Activated gamma-delta T cell treated with Interleukin-2 at 50 U/mL for 16 hours (primary cell): ENCODE data around the gene NELFA.
"Not testable (repeated sequence)": the region's sequence is repeated elsewhere in the genome, so short reads cannot be mapped to it uniquely, and the experiment has no call there.

ENCODE experiments used
- DNase-seq: peaks from one replicate; pipeline ENCODE4 v3.0.0-alpha.2; 2020

NELFA gene

GRCh38 chr4:1993718-1994516 is 14.9 kb downstream of the NELFA start:
- DNase-seq, result not testable (repeated sequence)

DNA sequence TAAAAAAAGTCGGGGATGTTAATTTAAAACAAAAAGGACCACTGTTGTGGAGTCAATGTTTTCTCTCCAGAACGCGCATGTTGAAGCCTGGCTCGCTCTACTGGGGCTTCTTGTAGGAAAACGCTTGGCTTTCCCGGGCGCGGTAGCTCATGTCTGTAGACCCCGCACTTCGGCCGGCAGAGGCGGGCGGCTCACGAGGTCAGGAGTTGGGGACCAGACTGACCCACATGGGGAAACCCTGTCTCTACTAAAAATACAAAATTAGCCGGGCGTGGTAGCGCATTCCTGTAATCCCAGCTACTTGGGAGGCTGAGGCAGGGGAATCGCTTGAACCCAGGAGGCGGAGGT is 15.6 kb downstream of the NELFA start:
- no peak for DNase-seq

DNA sequence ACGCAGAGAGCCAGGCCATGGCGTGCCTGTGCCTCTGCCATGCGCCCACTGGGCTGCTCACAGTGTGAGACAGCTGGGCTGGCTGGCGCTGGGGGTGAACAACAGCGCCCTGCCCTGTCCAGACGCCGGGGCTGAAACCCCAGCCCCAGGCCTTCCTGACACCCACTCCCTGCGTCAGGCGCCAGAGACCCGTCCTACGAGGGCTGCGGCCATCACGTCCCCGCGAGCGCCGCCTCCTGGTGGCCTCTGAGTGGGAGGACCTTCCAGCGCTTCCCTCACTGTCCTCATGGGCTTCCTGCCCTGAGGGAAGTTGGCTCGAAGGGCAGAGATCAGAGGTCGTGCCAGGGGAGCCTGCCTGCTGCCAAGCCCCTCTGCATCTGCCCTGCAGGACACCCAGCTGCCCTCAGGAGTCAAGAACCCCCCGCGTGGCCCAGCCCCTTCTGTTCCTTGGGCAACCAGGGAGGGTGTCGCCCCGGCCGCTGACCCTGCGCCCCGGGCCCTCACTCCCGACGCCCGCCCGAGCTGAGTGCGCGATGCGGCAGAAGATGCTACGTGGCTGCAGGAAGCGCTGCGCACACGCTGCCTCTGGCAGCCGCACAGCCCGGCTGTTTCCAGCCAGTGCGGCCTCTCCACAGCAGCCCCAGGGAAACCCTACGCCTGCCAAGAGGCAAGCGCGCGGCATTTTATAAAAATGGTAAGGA is 16.2 kb downstream of the NELFA start:
- DNase-seq, result no peak

DNA sequence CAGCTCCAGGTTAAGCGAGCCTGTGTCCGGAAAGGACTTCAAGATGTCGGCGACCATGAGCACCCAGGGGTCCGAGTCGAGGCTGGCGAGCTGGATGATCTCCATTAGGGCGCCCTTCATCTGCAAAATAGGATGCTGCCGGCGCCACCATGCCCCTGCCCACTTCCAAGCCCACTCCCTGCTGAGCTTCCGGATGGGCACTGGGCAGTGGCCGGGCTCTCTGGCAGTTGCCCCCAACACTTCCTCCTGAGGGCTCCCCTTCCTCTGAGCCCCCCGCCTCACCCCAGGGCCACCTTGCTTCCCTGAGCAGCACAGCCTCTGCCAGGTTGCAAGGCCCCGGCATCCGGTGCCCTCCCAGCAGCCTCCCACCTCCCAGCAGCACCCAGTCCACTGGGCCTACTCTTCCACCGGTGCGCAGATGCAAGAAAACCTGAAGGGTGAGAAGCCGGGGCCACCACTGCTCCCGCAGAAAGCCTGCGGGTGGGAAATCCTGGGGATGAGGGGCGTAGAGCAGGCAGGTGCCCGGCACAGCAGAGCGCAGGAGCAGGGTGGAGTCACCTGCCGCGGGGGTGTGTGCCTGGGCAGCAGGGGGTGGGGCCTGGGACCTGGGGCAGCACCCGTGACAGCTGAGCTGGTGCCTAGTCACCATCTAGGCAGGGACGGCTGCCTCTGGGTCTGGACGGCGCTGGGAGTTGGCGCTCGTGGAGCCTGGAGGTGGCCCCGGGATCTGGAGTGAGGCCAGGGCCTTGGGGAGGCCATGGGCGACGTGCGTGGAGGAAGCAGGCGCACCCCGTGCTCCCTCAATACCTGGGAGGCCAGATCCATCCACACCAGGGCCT is 17.0 kb downstream of the NELFA start:
- no peak for DNase-seq

DNA sequence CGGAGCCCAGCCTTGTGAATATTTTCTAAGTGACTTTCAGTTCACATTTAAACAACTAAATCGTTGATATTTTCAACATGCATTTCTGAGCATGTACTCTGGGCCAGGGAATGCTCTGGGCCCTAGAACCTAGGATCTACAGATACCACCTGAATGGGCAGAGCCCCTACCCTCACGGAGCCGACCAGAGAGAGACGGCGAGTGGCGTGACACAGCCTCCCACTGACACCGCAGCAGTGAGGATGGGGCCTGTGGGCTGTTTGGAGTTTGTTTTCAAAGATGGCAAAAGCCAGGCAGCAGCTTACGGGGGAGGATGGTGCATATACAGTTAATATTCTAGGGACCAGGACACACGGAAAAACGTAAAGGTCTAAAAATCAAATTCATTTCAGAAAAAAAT is 17.7 kb downstream of the NELFA start:
- no peak for DNase-seq

DNA sequence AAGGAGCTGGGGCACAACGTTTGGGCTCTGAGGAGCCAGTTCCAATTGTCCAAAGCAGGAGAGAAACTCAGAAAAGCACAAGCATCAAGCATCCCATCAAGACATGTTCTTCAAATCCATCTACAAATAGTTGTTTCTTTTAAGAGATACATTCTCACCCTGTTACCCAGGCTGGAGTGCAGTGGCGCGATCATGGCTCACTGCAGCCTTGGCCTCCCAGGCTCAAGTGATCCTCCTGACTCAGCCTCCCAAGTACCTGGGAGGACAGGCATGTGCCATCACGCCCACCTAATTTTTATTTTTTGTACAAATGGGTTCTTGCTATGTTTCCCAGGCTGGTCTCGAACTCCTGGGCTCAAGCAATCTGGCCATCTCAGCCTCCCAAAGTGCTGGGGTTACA is 18.1 kb downstream of the NELFA start:
- DNase-seq, result no peak

- DNase-seq, result no peak
These were observed 18.5 kb downstream of the NELFA start for GRCh38 chr4:1990348-1990645.

- DNase-seq, result no peak
These were observed 19.0 kb downstream of the NELFA start for GRCh38 chr4:1989533-1990347.

GRCh38 chr4:1988327-1988724 is 20.4 kb downstream of the NELFA start:
- DNase-seq, result no peak

DNA sequence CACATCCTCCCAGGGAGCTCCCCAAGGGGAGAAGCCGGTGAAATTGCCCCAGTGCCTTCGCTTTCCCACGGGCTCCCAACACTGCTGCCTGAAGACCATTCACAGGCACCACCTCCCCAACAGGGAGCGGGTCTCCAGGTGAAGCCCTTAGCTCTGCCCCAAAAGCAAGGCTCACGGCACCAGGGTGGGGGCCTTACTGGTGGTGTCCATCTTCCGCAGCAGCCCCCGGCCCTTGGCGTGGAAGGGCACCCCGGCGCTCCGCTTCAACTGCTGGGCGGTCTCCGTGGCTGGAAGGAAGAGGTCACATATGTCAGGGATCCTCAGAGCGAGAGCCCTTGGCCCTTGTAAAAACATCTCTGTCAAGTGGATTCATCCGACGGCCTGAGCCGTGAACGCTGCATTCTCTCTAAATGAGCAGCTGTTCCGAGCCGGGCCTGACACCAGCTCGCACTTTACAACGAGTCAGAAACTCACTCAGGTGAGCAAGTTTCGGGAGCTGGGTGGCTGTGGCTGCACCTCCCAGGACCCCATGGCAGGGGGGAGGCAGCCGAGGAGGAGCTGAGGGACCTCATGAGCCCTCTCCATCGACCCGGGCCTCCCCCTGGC is 20.9 kb downstream of the NELFA start:
- DNase-seq, result no peak

DNA sequence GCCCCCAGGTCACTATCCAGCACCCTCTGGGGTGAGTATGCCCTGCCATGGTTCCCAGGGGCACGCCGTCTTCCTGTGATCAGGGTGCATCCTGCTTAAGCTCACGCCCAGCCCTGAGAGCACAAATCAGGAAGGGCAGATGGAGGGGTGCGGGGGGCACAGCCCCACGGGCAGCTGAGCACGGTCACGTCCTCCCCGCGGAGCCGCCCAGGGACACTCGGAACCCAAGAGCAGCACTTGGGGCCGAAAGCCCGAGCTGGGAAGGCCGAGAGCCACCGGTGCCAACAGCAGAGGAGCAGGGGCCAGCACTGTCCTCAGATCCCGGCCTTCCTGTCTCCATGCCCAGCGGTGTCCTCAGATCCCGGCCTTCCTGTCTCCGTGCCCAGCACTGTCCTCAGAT is 21.5 kb downstream of the NELFA start:
- DNase-seq, result no peak

DNA sequence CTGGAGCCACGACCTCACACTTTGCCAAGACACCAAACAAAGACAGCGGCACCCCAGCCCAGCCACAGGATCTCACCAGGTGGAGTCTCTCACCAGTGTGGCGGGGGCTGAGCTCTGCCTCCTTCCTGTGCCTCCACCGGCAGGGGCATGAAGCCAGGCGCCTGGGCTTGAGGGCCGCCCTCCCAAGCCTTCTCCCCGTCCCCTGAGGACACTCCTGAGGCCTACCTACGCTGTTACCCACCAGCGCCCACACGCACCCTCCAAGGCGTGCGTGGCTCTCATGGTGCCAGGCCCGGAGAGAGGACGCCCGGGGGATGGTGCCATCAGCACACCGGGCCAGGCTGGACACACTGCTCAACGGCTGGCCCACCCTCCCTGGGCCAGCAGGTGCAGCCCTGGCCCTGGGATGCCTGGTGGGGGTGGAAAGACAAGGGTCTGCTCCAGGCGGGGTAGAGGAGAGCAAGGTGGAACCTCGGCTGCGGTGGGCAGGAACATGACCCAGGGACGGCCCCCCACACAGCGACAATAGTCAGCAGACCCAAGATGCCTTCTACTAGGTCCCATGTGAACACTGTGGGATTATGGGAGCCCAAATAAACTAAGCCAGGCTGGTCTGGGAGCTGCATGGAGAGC is 22.1 kb downstream of the NELFA start:
- DNase-seq, result no peak

GRCh38 chr4:1985780-1986577 is 22.8 kb downstream of the NELFA start:
- no peak for DNase-seq

GRCh38 chr4:1985294-1985693 is 23.5 kb downstream of the NELFA start:
- no peak for DNase-seq

GRCh38 chr4:1984406-1985191 is 24.2 kb downstream of the NELFA start:
- no peak for DNase-seq

DNA sequence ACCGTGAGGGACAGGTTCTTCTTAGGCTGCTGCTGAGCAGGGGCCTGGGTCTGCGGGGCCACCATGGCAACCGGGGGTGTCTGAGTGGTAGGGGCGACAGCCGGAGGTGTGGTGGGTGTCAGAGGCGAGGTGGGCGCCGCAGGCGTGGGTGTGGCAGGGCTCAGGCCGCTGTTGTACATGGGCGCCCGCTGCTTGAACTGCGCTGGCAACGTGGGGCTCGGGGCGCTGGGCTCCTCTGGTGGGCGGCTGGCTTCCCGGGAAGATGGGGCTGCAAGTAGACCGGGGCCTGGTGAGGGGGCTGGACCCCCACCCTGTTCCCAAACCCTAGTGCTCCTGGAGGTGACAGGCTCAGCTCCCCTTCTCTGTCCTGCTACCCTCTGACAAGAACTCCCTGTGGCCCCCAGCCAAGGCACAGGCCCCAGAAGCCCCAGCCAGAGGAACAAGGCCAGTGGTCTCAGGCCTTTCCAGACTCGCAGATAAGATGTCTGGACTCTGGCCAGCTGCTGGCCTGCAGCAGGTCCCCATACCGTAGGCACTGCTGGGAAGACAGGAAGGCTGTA is 24.8 kb downstream of the NELFA start:
- DNase-seq, result no peak

DNA sequence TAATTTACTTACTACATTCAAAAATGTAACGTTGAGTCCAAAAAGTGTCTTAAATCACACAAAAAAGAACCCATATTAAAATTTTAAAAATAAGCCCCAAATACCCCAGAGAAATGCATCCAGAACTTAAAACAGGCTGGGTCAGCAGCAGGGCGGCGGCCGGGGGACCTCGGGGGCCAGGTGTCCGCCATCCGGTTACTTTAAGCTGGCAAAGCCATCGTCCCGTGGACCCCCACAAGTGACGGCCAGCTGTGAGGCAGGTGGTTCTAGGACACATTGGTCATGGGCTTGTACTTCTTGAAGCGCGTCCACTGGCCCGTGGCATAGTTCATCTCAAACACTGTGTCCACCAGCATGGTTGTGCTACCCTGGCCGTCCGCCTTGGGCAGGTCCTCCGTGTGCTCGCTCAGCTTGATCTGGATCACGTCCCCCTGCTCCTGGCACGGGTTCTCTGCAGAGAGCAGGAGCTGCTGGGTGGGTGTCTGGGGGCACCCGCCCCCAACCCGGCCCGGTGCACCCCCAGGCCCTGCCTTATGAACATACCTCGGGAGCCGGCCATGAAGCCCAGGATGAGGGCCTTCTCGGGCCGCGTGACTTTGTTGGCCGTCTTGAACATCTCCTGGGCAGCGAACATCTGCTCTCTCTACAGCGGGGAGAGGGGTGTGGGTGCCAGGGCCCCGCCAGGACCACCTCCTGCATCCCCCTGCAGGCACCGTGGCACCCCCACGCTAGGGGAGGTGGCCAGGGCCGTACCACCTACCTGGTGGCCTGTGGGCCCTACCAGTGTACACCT is 25.5 kb downstream of the NELFA start:
- DNase-seq, result no peak

DNA sequence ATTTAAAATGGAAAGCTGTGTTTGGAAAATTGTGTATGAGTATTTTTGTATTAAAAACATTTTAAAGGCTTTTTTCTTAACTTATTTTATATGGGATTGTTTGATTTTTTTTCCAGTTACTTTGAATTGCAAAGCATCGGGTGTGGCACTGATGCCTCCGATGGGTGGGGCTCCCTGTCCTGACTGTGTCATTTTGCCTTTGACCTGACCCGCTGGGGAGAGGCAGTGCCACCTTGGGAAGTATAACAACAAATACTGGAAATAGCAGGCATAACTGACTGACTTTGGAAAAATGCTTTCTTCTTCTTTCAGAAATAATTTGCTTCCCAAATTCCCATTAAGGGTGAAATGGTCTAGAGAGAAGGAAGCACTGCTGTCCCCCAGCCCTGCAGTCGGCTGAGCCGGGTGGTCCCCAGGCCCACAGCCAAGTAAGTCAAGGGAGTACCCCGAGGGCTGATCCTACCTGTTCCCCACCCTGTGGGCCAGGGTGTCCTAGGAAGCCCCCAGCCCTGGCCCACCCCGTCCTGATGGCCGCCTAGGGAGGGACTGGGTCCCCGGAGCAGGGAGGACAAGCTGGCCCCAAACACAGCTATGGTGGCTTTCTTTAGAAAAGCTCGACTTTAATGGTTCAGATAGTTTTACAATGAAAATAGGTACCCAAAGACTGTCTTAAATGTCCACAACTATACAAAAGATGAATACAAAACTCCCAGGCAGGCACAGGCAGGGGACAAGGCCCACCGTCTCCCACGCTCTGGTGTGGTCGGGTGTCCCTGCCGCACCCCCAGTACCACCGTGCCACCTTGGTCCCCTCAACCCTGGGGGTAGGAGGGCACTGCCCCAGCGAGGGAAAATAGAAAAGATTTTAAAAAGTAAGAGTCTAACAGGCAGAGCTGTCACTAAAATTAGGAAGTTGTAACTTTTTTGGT is 26.4 kb downstream of the NELFA start:
- no peak for DNase-seq
